Measurements from ENCODE around the gene RPS21. TPM values are rescaled to one million over a fixed set of nuclear protein-coding genes. Genes with fewer than 3 reads are reported as not detected.

RPS21 gene
- total and polyA plus RNA-seq, 2 of the 13 experiments (the other 11 are each of a cell fraction or from before 2014, with no cell fraction given): 2,647 to 11,063 TPM

DNA sequence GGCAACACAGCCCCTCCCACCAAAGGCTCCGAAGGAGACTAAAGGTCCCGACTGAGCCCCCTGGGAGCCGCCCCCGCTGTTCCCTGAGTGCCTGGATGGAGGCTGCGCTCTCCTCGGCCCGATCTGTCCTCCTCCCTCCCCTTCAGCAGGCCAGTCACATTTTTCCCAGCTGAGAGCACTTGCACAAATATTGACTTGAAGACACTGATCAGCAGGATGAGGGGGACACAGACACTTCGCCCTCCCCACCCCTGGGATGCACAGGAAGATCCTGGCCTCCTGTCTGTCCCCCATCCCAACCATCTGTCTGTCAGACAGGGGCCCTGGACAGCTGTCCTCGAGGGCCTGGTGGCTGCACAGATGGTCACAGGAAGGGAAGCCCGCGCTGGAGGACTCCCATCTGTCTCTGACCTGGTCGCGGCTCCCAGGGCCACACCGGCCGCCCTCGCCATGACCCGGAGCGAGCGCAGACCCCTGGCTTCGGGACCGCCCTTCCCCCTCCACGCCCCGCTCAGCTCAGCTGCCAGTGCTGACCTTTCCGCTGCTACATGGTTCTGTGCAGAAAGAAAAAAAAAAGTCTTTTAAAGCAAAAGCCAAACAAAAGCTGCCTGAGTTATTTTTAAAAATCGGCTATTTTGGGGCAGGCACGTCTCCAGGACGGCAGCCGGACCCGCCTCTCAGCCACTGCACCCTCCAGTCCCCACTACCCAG lies 30.9 kb upstream of the RPS21 start (continued):
- TF ChIP-seq GZF1 (CRISPR knock-in tag; IDR thresholded peaks at IDR 0.05) (no peak), MYC (CRISPR knock-in tag; IDR thresholded peaks at IDR 0.05; ENCODE audit: borderline replicate concordance) (0 out of 2 replicates have a peak, but pooled peaks have one; percentile 8), NBN (conservative IDR thresholded peaks at IDR 0.05) (no peak), FOXK1 (CRISPR knock-in tag; IDR thresholded peaks at IDR 0.05; ENCODE audit: borderline replicate concordance, low read depth) (no peak), FOXO1 (CRISPR knock-in tag; IDR thresholded peaks at IDR 0.05) (no peak), ZNF24 (IDR thresholded peaks at IDR 0.05) (no peak), ZNF749 (CRISPR knock-in tag; IDR thresholded peaks at IDR 0.05; ENCODE audit: borderline replicate concordance) (no peak), FOXM1 (CRISPR knock-in tag; IDR thresholded peaks at IDR 0.05) (no peak), NFIB (CRISPR knock-in tag; IDR thresholded peaks at IDR 0.05; ENCODE audit: borderline replicate concordance) (no peak), ZBTB42 (CRISPR knock-in tag; IDR thresholded peaks at IDR 0.05) (no peak), JUN (CRISPR knock-in tag; IDR thresholded peaks at IDR 0.05) (no peak), HNRNPLL (IDR thresholded peaks at IDR 0.05; ENCODE audit: low read depth, low read length, poor library complexity, severe bottlenecking) (peak; percentile 3), MXI1 (IDR thresholded peaks at IDR 0.05; ENCODE audit: borderline replicate concordance, low read depth, low read length) (0 out of 3 replicates have a peak, but pooled peaks have one; percentile 21)
- TF ChIP-seq, protein P1, sequence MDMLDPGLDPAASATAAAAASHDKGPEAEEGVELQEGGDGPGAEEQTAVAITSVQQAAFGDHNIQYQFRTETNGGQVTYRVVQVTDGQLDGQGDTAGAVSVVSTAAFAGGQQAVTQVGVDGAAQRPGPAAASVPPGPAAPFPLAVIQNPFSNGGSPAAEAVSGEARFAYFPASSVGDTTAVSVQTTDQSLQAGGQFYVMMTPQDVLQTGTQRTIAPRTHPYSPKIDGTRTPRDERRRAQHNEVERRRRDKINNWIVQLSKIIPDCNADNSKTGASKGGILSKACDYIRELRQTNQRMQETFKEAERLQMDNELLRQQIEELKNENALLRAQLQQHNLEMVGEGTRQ (IDR thresholded peaks at IDR 0.05; ENCODE audit: low read depth, low read length): no peak
- TF ChIP-seq, protein P1 (CRISPR knock-in tag; IDR thresholded peaks at IDR 0.05; ENCODE audit: borderline replicate concordance): no peak
- TF ChIP-seq, protein P2, sequence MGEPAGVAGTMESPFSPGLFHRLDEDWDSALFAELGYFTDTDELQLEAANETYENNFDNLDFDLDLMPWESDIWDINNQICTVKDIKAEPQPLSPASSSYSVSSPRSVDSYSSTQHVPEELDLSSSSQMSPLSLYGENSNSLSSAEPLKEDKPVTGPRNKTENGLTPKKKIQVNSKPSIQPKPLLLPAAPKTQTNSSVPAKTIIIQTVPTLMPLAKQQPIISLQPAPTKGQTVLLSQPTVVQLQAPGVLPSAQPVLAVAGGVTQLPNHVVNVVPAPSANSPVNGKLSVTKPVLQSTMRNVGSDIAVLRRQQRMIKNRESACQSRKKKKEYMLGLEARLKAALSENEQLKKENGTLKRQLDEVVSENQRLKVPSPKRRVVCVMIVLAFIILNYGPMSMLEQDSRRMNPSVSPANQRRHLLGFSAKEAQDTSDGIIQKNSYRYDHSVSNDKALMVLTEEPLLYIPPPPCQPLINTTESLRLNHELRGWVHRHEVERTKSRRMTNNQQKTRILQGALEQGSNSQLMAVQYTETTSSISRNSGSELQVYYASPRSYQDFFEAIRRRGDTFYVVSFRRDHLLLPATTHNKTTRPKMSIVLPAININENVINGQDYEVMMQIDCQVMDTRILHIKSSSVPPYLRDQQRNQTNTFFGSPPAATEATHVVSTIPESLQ (CRISPR knock-in tag; conservative IDR thresholded peaks at IDR 0.05): no peak
- TF ChIP-seq, protein P3, sequence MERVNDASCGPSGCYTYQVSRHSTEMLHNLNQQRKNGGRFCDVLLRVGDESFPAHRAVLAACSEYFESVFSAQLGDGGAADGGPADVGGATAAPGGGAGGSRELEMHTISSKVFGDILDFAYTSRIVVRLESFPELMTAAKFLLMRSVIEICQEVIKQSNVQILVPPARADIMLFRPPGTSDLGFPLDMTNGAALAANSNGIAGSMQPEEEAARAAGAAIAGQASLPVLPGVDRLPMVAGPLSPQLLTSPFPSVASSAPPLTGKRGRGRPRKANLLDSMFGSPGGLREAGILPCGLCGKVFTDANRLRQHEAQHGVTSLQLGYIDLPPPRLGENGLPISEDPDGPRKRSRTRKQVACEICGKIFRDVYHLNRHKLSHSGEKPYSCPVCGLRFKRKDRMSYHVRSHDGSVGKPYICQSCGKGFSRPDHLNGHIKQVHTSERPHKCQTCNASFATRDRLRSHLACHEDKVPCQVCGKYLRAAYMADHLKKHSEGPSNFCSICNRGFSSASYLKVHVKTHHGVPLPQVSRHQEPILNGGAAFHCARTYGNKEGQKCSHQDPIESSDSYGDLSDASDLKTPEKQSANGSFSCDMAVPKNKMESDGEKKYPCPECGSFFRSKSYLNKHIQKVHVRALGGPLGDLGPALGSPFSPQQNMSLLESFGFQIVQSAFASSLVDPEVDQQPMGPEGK (CRISPR knock-in tag; IDR thresholded peaks at IDR 0.05): peak; percentile 88
- TF ChIP-seq, protein P4, sequence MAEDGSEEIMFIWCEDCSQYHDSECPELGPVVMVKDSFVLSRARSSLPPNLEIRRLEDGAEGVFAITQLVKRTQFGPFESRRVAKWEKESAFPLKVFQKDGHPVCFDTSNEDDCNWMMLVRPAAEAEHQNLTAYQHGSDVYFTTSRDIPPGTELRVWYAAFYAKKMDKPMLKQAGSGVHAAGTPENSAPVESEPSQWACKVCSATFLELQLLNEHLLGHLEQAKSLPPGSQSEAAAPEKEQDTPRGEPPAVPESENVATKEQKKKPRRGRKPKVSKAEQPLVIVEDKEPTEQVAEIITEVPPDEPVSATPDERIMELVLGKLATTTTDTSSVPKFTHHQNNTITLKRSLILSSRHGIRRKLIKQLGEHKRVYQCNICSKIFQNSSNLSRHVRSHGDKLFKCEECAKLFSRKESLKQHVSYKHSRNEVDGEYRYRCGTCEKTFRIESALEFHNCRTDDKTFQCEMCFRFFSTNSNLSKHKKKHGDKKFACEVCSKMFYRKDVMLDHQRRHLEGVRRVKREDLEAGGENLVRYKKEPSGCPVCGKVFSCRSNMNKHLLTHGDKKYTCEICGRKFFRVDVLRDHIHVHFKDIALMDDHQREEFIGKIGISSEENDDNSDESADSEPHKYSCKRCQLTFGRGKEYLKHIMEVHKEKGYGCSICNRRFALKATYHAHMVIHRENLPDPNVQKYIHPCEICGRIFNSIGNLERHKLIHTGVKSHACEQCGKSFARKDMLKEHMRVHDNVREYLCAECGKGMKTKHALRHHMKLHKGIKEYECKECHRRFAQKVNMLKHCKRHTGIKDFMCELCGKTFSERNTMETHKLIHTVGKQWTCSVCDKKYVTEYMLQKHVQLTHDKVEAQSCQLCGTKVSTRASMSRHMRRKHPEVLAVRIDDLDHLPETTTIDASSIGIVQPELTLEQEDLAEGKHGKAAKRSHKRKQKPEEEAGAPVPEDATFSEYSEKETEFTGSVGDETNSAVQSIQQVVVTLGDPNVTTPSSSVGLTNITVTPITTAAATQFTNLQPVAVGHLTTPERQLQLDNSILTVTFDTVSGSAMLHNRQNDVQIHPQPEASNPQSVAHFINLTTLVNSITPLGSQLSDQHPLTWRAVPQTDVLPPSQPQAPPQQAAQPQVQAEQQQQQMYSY (CRISPR knock-in tag; IDR thresholded peaks at IDR 0.05): no peak

Measured in HepG2 (cell line).